GM12878 (cell line): ENCODE results near the gene CNTNAP2. TPM values are rescaled to one million over a fixed set of nuclear protein-coding genes. Genes with fewer than 3 reads are reported as not detected.

Experiments used
- ATAC-seq: fragments of 200-7000 bp; cut with Tn5 transposase; 3 replicates; pipeline ENCODE4 v1.9.1; 2020; ENCODE audit warnings: mild to moderate bottlenecking, moderate library complexity
- BruUV-seq: library from RNA; stranded (reverse); fragments of 400-500 nt; replicated peaks from 2 replicates; lab custom pipeline; 2021; lab: Mats Ljungman, UMichigan
- CTCF ChIA-PET: fragments of 300-600 bp; sonication (Branson Sonifier 250); formaldehyde crosslinking; extraction: SDS; loops from one replicate; lab custom pipeline; 2021; ENCODE audit warnings: inconsistent platforms; lab: Yijun Ruan, JAX
- POLR2A ChIA-PET: fragments of 350-600 bp; formaldehyde crosslinking; extraction: SDS; loops from one replicate; lab custom pipeline; 2021; ENCODE audit warnings: inconsistent platforms; lab: Charles Lee
- RAD21 ChIA-PET: fragments of 300-600 bp; sonication (Branson Sonifier 250); formaldehyde crosslinking; loops from one replicate; lab custom pipeline; 2023; ENCODE audit warnings: antibody characterized with exemption; ENCODE audit not compliant: unreplicated experiment; lab: Charles Lee
- SMC1A ChIA-PET: fragments of 300-600 bp; sonication (Branson Sonifier 250); formaldehyde crosslinking; loops from one replicate; lab custom pipeline; 2023; ENCODE audit not compliant: unreplicated experiment, uncharacterized antibody; lab: Charles Lee
- DNase-seq: peaks from one replicate; pipeline ENCODE4 v3.0.0-alpha.2; 2011; ENCODE audit warnings: low read depth, low spot score
- FAIRE-seq: peaks from 3 replicates; lab custom pipeline; 2011; peaks lifted over from hg19 to GRCh38; lab: Jason Lieb, UNC
- H2AFZ ChIP-seq: 2 replicates; pipeline ENCODE4 v1.6.0; 2011; ENCODE audit warnings: low read depth, low read length, control low read depth; ENCODE audit not compliant: control insufficient read depth
- H3K27ac ChIP-seq: 2 replicates; pipeline ENCODE4 v1.5.1; 2011; ENCODE audit warnings: control low read depth; ENCODE audit not compliant: control insufficient read depth, insufficient read depth
- H3K27me3 ChIP-seq, 2 experiments: replicated peaks in 1 of 2; 2 replicates each; pipeline versions ENCODE4 v1.6.0 to v1.6.1; 2011; ENCODE audit warnings: low read length in 1 of 2; ENCODE audit not compliant: control insufficient read depth in 2 of 2, insufficient read depth in 2 of 2
- H3K36me3 ChIP-seq, 2 experiments: 2 replicates each; pipeline ENCODE4 v1.5.1; 2011; ENCODE audit warnings: low read length in 1 of 2; ENCODE audit not compliant: control insufficient read depth in 2 of 2, insufficient read depth in 2 of 2
- H3K4me1 ChIP-seq: 2 replicates; pipeline ENCODE4 v1.6.1; 2011; ENCODE audit warnings: mild to moderate bottlenecking, low read length, moderate library complexity, mixed read lengths; ENCODE audit not compliant: control insufficient read depth, insufficient read depth
- H3K4me2 ChIP-seq: 2 replicates; pipeline ENCODE4 v1.6.0; 2011; ENCODE audit warnings: control low read depth; ENCODE audit not compliant: control insufficient read depth, insufficient read depth
- H3K4me3 ChIP-seq: fragments of 200-600 bp; sonication (generic); 2 replicates; pipeline ENCODE4 v1.5.1; 2016
- H3K79me2 ChIP-seq: 2 replicates; pipeline ENCODE4 v1.6.0; 2011; ENCODE audit warnings: low read length; ENCODE audit not compliant: control insufficient read depth, insufficient read depth
- H3K9ac ChIP-seq: 2 replicates; pipeline ENCODE4 v1.8.0; 2011; ENCODE audit warnings: low read length, control low read depth, mixed read lengths; ENCODE audit not compliant: control insufficient read depth, insufficient read depth
- H3K9me3 ChIP-seq: replicated peaks from 3 replicates; pipeline ENCODE4 v1.5.1; 2011; ENCODE audit warnings: mild to moderate bottlenecking, low read length; ENCODE audit not compliant: control insufficient read depth, insufficient read depth
- H4K20me1 ChIP-seq: 2 replicates; pipeline ENCODE4 v1.6.0; 2011; ENCODE audit not compliant: control insufficient read depth, insufficient read depth
- BCL11A ChIP-seq: IDR thresholded peaks from 2 replicates; pipeline ENCODE4 v1.6.1; 2011; ENCODE audit warnings: low read depth, low read length
- BCL3 ChIP-seq: IDR thresholded peaks from 2 replicates; pipeline ENCODE4 v1.6.1; 2011; ENCODE audit warnings: borderline replicate concordance, low read depth, mild to moderate bottlenecking, moderate library complexity, low read length; ENCODE audit not compliant: insufficient read depth, poor library complexity, severe bottlenecking
- MEF2A ChIP-seq: IDR thresholded peaks from 2 replicates; pipeline ENCODE4 v1.6.1; 2011; ENCODE audit warnings: low read depth, mild to moderate bottlenecking, low read length, moderate library complexity; ENCODE audit not compliant: insufficient read depth
- NFIC ChIP-seq: IDR thresholded peaks from 2 replicates; pipeline ENCODE4 v1.6.1; 2012; ENCODE audit warnings: low read depth, mild to moderate bottlenecking, inconsistent platforms, low read length, moderate library complexity
- NR2C1 ChIP-seq: fragments of 450-650 bp; IDR thresholded peaks from 2 replicates; pipeline ENCODE4 v1.6.1; 2017; ENCODE audit warnings: antibody characterized with exemption, mild to moderate bottlenecking, moderate library complexity
- PAX5 ChIP-seq: IDR thresholded peaks from 2 replicates; pipeline ENCODE4 v1.6.1; 2011; ENCODE audit warnings: low read depth, low read length, borderline replicate concordance
- SUPT20H ChIP-seq: IDR thresholded peaks from 2 replicates; pipeline ENCODE4 v1.6.1; 2011; ENCODE audit warnings: low read depth, mild to moderate bottlenecking, low read length, moderate library complexity, borderline replicate concordance; ENCODE audit not compliant: control insufficient read depth
- TAF1 ChIP-seq: IDR thresholded peaks from 2 replicates; pipeline ENCODE4 v1.6.1; 2011; ENCODE audit warnings: mild to moderate bottlenecking, low read depth, low read length, borderline replicate concordance
- ZBED1 ChIP-seq: IDR thresholded peaks from 2 replicates; pipeline ENCODE4 v1.6.1; 2016; ENCODE audit warnings: borderline replicate concordance
- ZBTB11 ChIP-seq: fragments of 450-650 bp; formaldehyde crosslinking; IDR thresholded peaks from 2 replicates; pipeline ENCODE4 v1.5.0; 2022; ENCODE audit warnings: mild to moderate bottlenecking, missing genetic modification characterization
- WGBS: methylation state at CpG from one replicate; pipeline ENCODE4 v1.1.6; 2016; ENCODE audit warnings: low lambda C conversion rate; ENCODE audit not compliant: insufficient replicate concordance, insufficient coverage; ENCODE audit errors: missing lambda C conversion rate; 5-methylcytosine and 5-hydroxymethylcytosine counted together
- in situ Hi-C: fragments of 300-500 bp; cut with MboI; formaldehyde crosslinking; loops from 9 replicates; pipeline ENCODE4 v1.14.3; 2018; ENCODE audit warnings: mixed read lengths
- intact Hi-C: fragments of 100-400 bp; cut with micrococcal nuclease; formaldehyde crosslinking; loops from one replicate; pipeline ENCODE4 v1.14.2; 2022; ENCODE audit not compliant: unreplicated experiment
- polyA plus RNA-seq, 11 experiments: library from polyadenylated mRNA; depleted of rRNA in 4 of 11; unstranded in 6 of 11; stranded (reverse) in 5 of 11; fragments of >200 nt; fragmentation: Nextera tagmentation in 4 of 11; fragmentation: Illumina TruSeq in 1 of 11; extraction: Ambion mirVana in 4 of 11; extraction: Trizol in 1 of 11; gene quantifications; 1 replicate in 1 of 11; 2 replicates in 10 of 11; pipeline versions ENCODE4 v1.2.1 to v1.2.3, GENCODE V29; 2011 to 2016; ENCODE audit warnings: inconsistent platforms in 2 of 11, missing spikeins in 2 of 11, low read depth in 1 of 11
- total RNA-seq, 4 experiments: library from RNA; depleted of rRNA in 3 of 4; stranded (reverse); fragments of >200 nt in 3 of 4; fragmentation: Illumina TruSeq in 1 of 4; extraction: Trizol in 1 of 4; gene quantifications; 2 replicates each; pipeline versions ENCODE4 v1.2.1 to v1.2.3, GENCODE V29; 2013 to 2021

CNTNAP2 gene
- total and polyA plus RNA-seq, 10 of the 15 experiments (the other 5 are each of a cell fraction or from before 2014, with no cell fraction given), result 0.03 to 0.08 (median 0.03) TPM; not detected in 7

GRCh38 chr7:147869456-147869855, 1752.9 kb downstream of the CNTNAP2 start:
- 6% methylated on average over 2 of the region's 2 CpGs for WGBS
- no peak overlapping the region for H3K27ac ChIP-seq
- TF ChIP-seq NR2C1, result no peak
- no peak for TF ChIP-seq BCL3
- TF ChIP-seq MEF2A, result no peak
- no peak for TF ChIP-seq NFIC
- TF ChIP-seq PAX5, result no peak
- no peak for TF ChIP-seq BCL11A
- TF ChIP-seq ZBED1, result no peak
- no peak for TF ChIP-seq ZBTB11 (CRISPR knock-in tag)
- no peak for TF ChIP-seq TAF1
- TF ChIP-seq SUPT20H, result no peak
- H4K20me1 ChIP-seq, result no peaks in the 10 kb centered on the region
- DNase-seq (no peak), ATAC-seq (no peak), FAIRE-seq (no peak)
- no peaks in the 10 kb centered on the region for H3K4me1 ChIP-seq
- H3K9me3 ChIP-seq, result no peaks in the 10 kb centered on the region
- BruUV-seq, result no TSS peak
- no peaks in the 10 kb centered on the region for H3K36me3 ChIP-seq
- no peak overlapping the region for H3K9ac ChIP-seq
- H2AFZ ChIP-seq, result no peak overlapping the region
- ChIA-PET RAD21 (no interaction called here), POLR2A (no interaction called here), SMC1A (interaction anchor here (1.4 kb wide), 1 partner anchor 9 kb away, joined by 3 read pairs; no protein-coding TSS in a partner anchor), CTCF (interaction anchor here (0.8 kb wide), 1 partner anchor 13 kb away, joined by 3 read pairs; no protein-coding TSS in a partner anchor)
- no peak overlapping the region for H3K4me3 ChIP-seq
- H3K79me2 ChIP-seq, result no peaks in the 10 kb centered on the region
- H3K27me3 ChIP-seq, result no peaks in the 10 kb centered on the region
- in situ Hi-C loops, result no loop called here
- intact Hi-C loops, result no loop called here
- H3K4me2 ChIP-seq, result no peak overlapping the region
